SU-DHL-6 (cell line): Measurements from ENCODE around the gene SH2D4B.

ENCODE experiments used
- H2AFZ ChIP-seq: fragments of 200-600 bp; sonication (generic); 2 replicates; pipeline ENCODE4 v1.6.1; 2014; ENCODE audit warnings: low read depth, mild to moderate bottlenecking, moderate library complexity, mixed read lengths, antibody characterized with exemption, low read length; ENCODE audit not compliant: severe bottlenecking
- H3F3A ChIP-seq: fragments of 200-600 bp; shearing (Covaris generic); 2 replicates; pipeline ENCODE4 v1.6.0; 2016; ENCODE audit warnings: antibody characterized with exemption, mild to moderate bottlenecking; ENCODE audit not compliant: insufficient read depth
- H3K27ac ChIP-seq: fragments of 200-600 bp; sonication (generic); 2 replicates; pipeline ENCODE4 v1.5.1; 2016; ENCODE audit warnings: low read depth, mild to moderate bottlenecking, low read length, moderate library complexity, mixed read lengths
- H3K27me3 ChIP-seq: fragments of 200-600 bp; sonication (generic), shearing (Covaris generic); 2 replicates; pipeline ENCODE4 v1.6.0; 2014; ENCODE audit warnings: mild to moderate bottlenecking, low read length
- H3K36me3 ChIP-seq: fragments of 200-600 bp; sonication (generic); 2 replicates; pipeline ENCODE4 v1.6.1; 2014; ENCODE audit warnings: mild to moderate bottlenecking, low read length, mixed read lengths
- H3K4me2 ChIP-seq: fragments of 300-600, 200-600 bp; shearing (Covaris generic), sonication (generic); 2 replicates; pipeline ENCODE4 v1.6.0; 2014; ENCODE audit warnings: low read length, low read depth, mild to moderate bottlenecking; ENCODE audit not compliant: poor library complexity, severe bottlenecking
- H3K4me3 ChIP-seq: fragments of 200-600 bp; sonication (generic); 2 replicates; pipeline ENCODE4 v1.5.1; 2014; ENCODE audit warnings: antibody characterized with exemption, low read length, mild to moderate bottlenecking, mixed read lengths; ENCODE audit not compliant: insufficient read depth, poor library complexity, severe bottlenecking
- H3K79me2 ChIP-seq: fragments of 200-600 bp; sonication (generic); 2 replicates; pipeline ENCODE4 v1.6.1; 2014; ENCODE audit warnings: mild to moderate bottlenecking, low read length, moderate library complexity; ENCODE audit not compliant: insufficient read depth
- H3K9ac ChIP-seq: fragments of 200-600 bp; sonication (generic); 2 replicates; pipeline ENCODE4 v1.7.0; 2014; ENCODE audit warnings: mild to moderate bottlenecking, low read length
- H3K9me2 ChIP-seq: fragments of 200-600 bp; sonication (generic); replicated peaks from 2 replicates; pipeline ENCODE4 v1.6.1; 2014; ENCODE audit warnings: low read length; ENCODE audit not compliant: insufficient read depth
- H3K9me3 ChIP-seq: fragments of 200-600 bp; sonication (generic); 2 replicates; pipeline ENCODE4 v1.6.1; 2014; ENCODE audit warnings: low read length, mixed read lengths; ENCODE audit not compliant: insufficient read depth
- H4K20me1 ChIP-seq: fragments of 200-600 bp; sonication (generic); 2 replicates; pipeline ENCODE4 v1.6.1; 2014; ENCODE audit warnings: low read depth, mild to moderate bottlenecking, antibody characterized with exemption, low read length, moderate library complexity, mixed read lengths
- CTCF ChIP-seq: fragments of 200-600 bp; sonication (generic); IDR thresholded peaks from one replicate; pipeline ENCODE4 v1.5.1; 2017; ENCODE audit warnings: antibody characterized with exemption, mild to moderate bottlenecking, low read length, moderate library complexity; ENCODE audit not compliant: insufficient read depth, poor library complexity, severe bottlenecking
- EZH2phosphoT487 ChIP-seq: fragments of 200-600 bp; sonication (generic), shearing (Covaris generic); conservative IDR thresholded peaks from 2 replicates; pipeline ENCODE4 v1.6.1; 2018; ENCODE audit warnings: mild to moderate bottlenecking, antibody characterized with exemption, low read length, moderate library complexity, mixed read lengths

Gene SH2D4B

GRCh38 chr10:80504158-80504811 lies 33.4 kb upstream of the SH2D4B start:
- H3K27ac ChIP-seq: no peak overlapping the region
- H3K4me2 ChIP-seq: no peak overlapping the region
- no peak for TF ChIP-seq CTCF
- no peak for TF ChIP-seq EZH2phosphoT487

GRCh38 chr10:80504897-80505465 lies 32.7 kb upstream of the SH2D4B start:
- Histone ChIP-seq H3K4me3 (no peak overlapping the region), H3K4me2 (no peak overlapping the region), H2AFZ (no peak overlapping the region), H3K27me3 (no peaks in the 10 kb centered on the region), H3K27ac (no peak overlapping the region), H3F3A (no peaks in the 10 kb centered on the region), H4K20me1 (no peaks in the 10 kb centered on the region), H3K79me2 (no peaks in the 10 kb centered on the region), H3K9me3 (no peaks in the 10 kb centered on the region), H3K9me2 (no peaks in the 10 kb centered on the region), H3K9ac (no peak overlapping the region), H3K36me3 (no peaks in the 10 kb centered on the region)
- TF ChIP-seq CTCF (no peak), EZH2phosphoT487 (no peak)

More at GRCh38 chr10:80504158-80504811, 33.4 kb upstream of the SH2D4B start:
- H3K36me3 ChIP-seq: no peaks in the 10 kb centered on the region
- no peak overlapping the region for H3K4me3 ChIP-seq
- H4K20me1 ChIP-seq: no peaks in the 10 kb centered on the region
- no peaks in the 10 kb centered on the region for H3K27me3 ChIP-seq
- no peaks in the 10 kb centered on the region for H3K9me3 ChIP-seq
- no peaks in the 10 kb centered on the region for H3K79me2 ChIP-seq
- H2AFZ ChIP-seq: no peak overlapping the region
- H3F3A ChIP-seq: no peaks in the 10 kb centered on the region
- no peaks in the 10 kb centered on the region for H3K9me2 ChIP-seq
- H3K9ac ChIP-seq: no peak overlapping the region

- Histone ChIP-seq H3K27ac (no peak overlapping the region), H3K9me2 (no peaks in the 10 kb centered on the region), H3K79me2 (no peaks in the 10 kb centered on the region), H3K4me3 (no peak overlapping the region), H3K36me3 (no peaks in the 10 kb centered on the region), H3K9me3 (no peaks in the 10 kb centered on the region), H4K20me1 (no peaks in the 10 kb centered on the region), H3K27me3 (no peaks in the 10 kb centered on the region), H3K4me2 (no peak overlapping the region), H3F3A (no peaks in the 10 kb centered on the region), H3K9ac (no peak overlapping the region), H2AFZ (no peak overlapping the region)
- TF ChIP-seq CTCF (no peak), EZH2phosphoT487 (no peak)
Measured at GRCh38 chr10:80506189-80506575, 31.5 kb upstream of the SH2D4B start.
